ELR (cell line): ENCODE measurements around the gene PCLO.
"Not testable (repeated sequence)": the region's sequence is repeated elsewhere in the genome, so short reads cannot be mapped to it uniquely, and the experiment has no call there.

ENCODE experiments used
- DNase-seq: peaks from one replicate; pipeline ENCODE4 v3.0.0-alpha.2; 2015; ENCODE audit warnings: low read depth

Gene PCLO

GRCh38 chr7:82736633-82737032 lies 426.1 kb downstream of the PCLO start:
- DNase-seq: no peak

- DNase-seq: no peak
Measured at GRCh38 chr7:82732677-82733076, 430.0 kb downstream of the PCLO start.

GRCh38 chr7:82729172-82730030 lies 433.3 kb downstream of the PCLO start:
- peak; percentile 55 for DNase-seq

GRCh38 chr7:82726038-82726800 lies 436.5 kb downstream of the PCLO start:
- DNase-seq: no peak

GRCh38 chr7:82723411-82723810 lies 439.3 kb downstream of the PCLO start:
- DNase-seq: no peak

GRCh38 chr7:82722946-82723345 lies 439.7 kb downstream of the PCLO start:
- no peak for DNase-seq

GRCh38 chr7:82715344-82715743 lies 447.3 kb downstream of the PCLO start:
- DNase-seq: no peak

- DNase-seq: no peak
Measured at GRCh38 chr7:82714883-82715282, 447.8 kb downstream of the PCLO start.

GRCh38 chr7:82713506-82713905 lies 449.2 kb downstream of the PCLO start:
- DNase-seq: no peak

GRCh38 chr7:82706344-82706743 lies 456.3 kb downstream of the PCLO start:
- DNase-seq: not testable (repeated sequence)

- DNase-seq: no peak
Measured at GRCh38 chr7:82705517-82706260, 457.0 kb downstream of the PCLO start.

GRCh38 chr7:82704121-82704520 lies 458.6 kb downstream of the PCLO start:
- no peak for DNase-seq
